ENCODE measurements around the gene CCPG1.

CCPG1 gene

DNA sequence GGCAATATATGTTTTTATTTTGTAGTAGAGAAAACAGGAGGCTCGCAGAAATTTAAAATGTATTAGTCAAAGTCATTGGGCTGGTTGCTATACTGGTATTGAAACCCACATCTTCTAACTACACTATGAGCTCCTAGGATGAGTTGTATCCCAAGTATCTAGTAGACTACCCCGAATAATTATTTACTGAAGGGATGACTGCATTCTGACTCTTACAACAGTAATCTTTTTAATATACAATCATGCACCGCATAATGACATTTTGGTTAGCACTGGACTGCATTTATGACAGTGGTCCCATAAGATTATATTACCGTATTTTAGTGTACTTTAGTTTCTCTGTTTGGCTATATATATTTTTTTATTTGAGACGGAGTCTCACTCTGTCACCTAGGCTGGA lies 73.8 kb downstream of the CCPG1 start:
- H3K36me3 ChIP-seq (replicated peaks), result peaks cover 2% of the 10 kb centered on the region
- in situ Hi-C loops (cut with HindIII; ENCODE audit: low pct_ligation_motif_present, low sequenced_read_pairs), result no loop called here
- H3K27ac ChIP-seq, result no peak overlapping the region
- TF ChIP-seq, protein P1, sequence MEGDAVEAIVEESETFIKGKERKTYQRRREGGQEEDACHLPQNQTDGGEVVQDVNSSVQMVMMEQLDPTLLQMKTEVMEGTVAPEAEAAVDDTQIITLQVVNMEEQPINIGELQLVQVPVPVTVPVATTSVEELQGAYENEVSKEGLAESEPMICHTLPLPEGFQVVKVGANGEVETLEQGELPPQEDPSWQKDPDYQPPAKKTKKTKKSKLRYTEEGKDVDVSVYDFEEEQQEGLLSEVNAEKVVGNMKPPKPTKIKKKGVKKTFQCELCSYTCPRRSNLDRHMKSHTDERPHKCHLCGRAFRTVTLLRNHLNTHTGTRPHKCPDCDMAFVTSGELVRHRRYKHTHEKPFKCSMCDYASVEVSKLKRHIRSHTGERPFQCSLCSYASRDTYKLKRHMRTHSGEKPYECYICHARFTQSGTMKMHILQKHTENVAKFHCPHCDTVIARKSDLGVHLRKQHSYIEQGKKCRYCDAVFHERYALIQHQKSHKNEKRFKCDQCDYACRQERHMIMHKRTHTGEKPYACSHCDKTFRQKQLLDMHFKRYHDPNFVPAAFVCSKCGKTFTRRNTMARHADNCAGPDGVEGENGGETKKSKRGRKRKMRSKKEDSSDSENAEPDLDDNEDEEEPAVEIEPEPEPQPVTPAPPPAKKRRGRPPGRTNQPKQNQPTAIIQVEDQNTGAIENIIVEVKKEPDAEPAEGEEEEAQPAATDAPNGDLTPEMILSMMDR (IDR thresholded peaks at IDR 0.05; ENCODE audit: low read depth, low read length, missing control alignments), result no peak
- H3K4me3 ChIP-seq (ENCODE audit: low read depth, low read length), result no peak overlapping the region
- no peaks in the 10 kb centered on the region for H3K27me3 ChIP-seq (replicated peaks)
- DNase-seq, result no peak

GRCh38 chr15:55327387-55327786 lies 80.8 kb downstream of the CCPG1 start:
- in situ Hi-C loops (cut with HindIII; ENCODE audit: low pct_ligation_motif_present, low sequenced_read_pairs), result no loop called here
- H3K36me3 ChIP-seq (replicated peaks), result no peaks in the 10 kb centered on the region
- TF ChIP-seq, protein P1 (IDR thresholded peaks at IDR 0.05; ENCODE audit: low read depth, low read length, missing control alignments), result no peak
- H3K27me3 ChIP-seq (replicated peaks), result no peaks in the 10 kb centered on the region
- H3K27ac ChIP-seq, result no peak overlapping the region
- DNase-seq, result no peak
- H3K4me3 ChIP-seq (ENCODE audit: low read depth, low read length), result no peak overlapping the region

- Histone ChIP-seq H3K36me3 (replicated peaks) (no peaks in the 10 kb centered on the region), H3K4me3 (ENCODE audit: low read depth, low read length) (no peak overlapping the region), H3K27me3 (replicated peaks) (no peaks in the 10 kb centered on the region), H3K27ac (no peak overlapping the region)
- DNase-seq, result no peak
- in situ Hi-C loops (cut with HindIII; ENCODE audit: low pct_ligation_motif_present, low sequenced_read_pairs), result no loop called here
- TF ChIP-seq, protein P1 (IDR thresholded peaks at IDR 0.05; ENCODE audit: low read depth, low read length, missing control alignments), result no peak
These were observed 85.7 kb downstream of the CCPG1 start for GRCh38 chr15:55322467-55322866.

GRCh38 chr15:55320963-55321362 lies 87.2 kb downstream of the CCPG1 start:
- Histone ChIP-seq H3K27me3 (replicated peaks) (no peaks in the 10 kb centered on the region), H3K4me3 (ENCODE audit: low read depth, low read length) (no peak overlapping the region), H3K36me3 (replicated peaks) (no peaks in the 10 kb centered on the region), H3K27ac (no peak overlapping the region)
- TF ChIP-seq, protein P1 (IDR thresholded peaks at IDR 0.05; ENCODE audit: low read depth, low read length, missing control alignments), result no peak
- in situ Hi-C loops (cut with HindIII; ENCODE audit: low pct_ligation_motif_present, low sequenced_read_pairs), result no loop called here
- no peak for DNase-seq

DNA sequence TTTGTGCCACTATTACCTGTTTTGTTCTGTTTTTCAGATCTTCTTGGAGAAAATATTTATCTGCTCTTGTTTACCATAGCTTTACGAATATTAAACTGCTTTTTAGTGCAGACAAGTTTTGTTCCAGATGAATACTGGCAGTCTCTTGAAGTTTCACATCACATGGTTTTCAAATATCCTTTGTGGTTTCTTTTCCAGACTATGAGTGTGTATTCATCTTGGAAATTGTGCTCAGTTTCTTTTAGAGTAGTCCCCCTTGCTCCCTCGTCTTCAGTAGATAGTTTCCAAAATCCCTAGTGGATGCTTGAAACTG lies 88.0 kb downstream of the CCPG1 start:
- Histone ChIP-seq H3K27ac (no peak overlapping the region), H3K36me3 (replicated peaks) (no peaks in the 10 kb centered on the region), H3K27me3 (replicated peaks) (no peaks in the 10 kb centered on the region), H3K4me3 (ENCODE audit: low read depth, low read length) (peak overlapping the region; percentile 95)
- no peak for DNase-seq
- TF ChIP-seq, protein P1 (IDR thresholded peaks at IDR 0.05; ENCODE audit: low read depth, low read length, missing control alignments), result no peak
- in situ Hi-C loops (cut with HindIII; ENCODE audit: low pct_ligation_motif_present, low sequenced_read_pairs), result no loop called here

DNA sequence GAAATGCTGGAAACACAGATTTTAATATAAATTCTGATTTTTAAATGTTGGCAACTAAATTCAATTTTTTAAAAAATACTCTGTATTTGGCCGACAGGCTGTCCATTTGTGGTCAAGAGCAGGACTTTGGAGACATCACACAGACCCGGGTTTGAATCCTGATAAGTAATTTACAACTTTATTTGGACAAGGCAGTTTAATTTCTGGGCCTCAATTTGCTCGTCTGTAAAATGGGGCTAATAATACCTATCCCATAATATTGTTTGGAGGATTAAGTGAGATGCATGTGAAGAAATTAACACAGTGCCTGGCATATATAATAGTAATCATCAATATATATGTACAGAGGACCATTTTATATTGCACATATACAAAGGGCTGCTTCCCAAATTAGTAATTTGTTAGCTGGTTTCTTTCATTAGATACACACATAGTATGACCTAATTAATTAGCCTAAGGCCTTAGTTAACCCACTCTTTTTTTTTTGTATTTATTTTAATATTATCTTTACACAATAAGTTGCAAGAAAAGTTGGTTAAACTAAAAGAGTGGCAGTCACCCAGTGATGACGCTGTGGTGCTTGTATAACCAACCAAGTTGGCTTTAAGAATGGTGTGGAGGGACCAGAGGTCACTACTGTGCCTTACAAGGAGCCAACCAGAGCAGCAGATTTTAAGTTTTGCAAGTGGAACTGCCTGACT lies 88.5 kb downstream of the CCPG1 start:
- Histone ChIP-seq H3K4me3 (ENCODE audit: low read depth, low read length) (peak overlapping the region; percentile 95), H3K27me3 (replicated peaks) (no peaks in the 10 kb centered on the region), H3K36me3 (replicated peaks) (no peaks in the 10 kb centered on the region), H3K27ac (peak overlapping the region; percentile 97)
- TF ChIP-seq, protein P1 (IDR thresholded peaks at IDR 0.05; ENCODE audit: low read depth, low read length, missing control alignments), result no peak
- DNase-seq, result no peak
- in situ Hi-C loops (cut with HindIII; ENCODE audit: low pct_ligation_motif_present, low sequenced_read_pairs), result no loop called here

All from brain microvascular endothelial cell (primary cell).